ENCODE results near the gene FHIT. TPM values are rescaled to one million over a fixed set of nuclear protein-coding genes. Genes with fewer than 3 reads are reported as not detected.

FHIT gene
- total RNA-seq, 1 experiment from 2014 or later: 3.9 TPM

DNA sequence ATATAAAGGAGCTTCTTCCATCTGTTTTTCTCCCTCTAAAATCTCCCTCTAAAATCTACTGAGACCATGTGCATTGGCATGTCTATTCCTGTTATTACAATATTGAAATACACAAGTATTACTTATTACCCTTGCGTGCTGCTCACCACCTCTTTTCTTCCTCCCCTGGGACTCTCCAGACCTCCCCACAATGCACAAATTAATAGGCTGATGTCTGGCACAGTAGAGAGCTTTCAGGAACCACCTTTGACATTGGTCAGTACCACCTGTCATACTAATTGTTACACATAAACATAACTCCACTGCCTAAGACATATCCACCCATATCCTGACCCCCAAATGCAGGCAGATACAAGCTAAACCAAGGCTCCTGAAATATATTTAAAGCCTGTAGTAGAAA lies 722.6 kb downstream of the FHIT start:
- in situ Hi-C loops (cut with HindIII; ENCODE audit: low pct_unique_long_range_greater_than_20kb, low sequenced_read_pairs): no loop called here
- no peak for DNase-seq (ENCODE audit: low read depth, low spot score)

DNA sequence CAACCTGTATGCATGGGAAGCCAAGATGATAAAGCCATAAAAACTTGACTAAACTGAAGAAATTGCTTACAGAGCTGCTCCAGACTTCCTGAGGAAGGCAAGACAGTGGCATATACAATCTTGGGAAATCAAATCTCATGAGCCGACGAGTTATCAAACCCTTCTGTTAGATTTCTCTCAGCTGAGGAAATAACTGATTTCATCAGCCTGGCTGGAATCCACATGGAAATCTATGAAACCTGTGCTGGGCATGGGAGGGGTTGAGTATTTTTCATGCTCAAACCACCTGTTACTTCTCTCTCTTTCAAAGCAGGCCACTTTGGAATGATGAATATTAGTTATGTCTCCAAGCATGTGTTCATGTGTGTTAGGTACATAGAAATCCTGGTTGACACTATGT lies 727.7 kb downstream of the FHIT start:
- DNase-seq (ENCODE audit: low read depth, low spot score): no peak
- in situ Hi-C loops (cut with HindIII; ENCODE audit: low pct_unique_long_range_greater_than_20kb, low sequenced_read_pairs): no loop called here

DNA sequence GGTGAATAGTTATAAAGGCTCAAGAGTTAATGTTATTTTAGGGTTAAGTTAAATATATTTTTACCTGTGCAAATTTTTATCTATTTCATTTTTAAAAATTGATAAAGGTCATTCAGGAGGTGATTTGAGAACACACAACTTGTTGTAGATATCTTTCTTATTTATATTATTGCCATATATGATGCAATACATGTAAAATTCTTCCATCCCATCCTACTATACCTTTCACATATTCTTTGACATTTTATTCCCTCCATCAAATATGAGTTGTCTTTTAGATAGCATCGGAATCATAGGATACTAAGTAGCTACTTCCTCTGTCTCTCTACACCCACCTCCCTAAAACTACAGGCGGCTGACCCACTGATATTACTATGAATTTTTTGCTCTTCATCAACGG lies 734.1 kb downstream of the FHIT start:
- in situ Hi-C loops (cut with HindIII; ENCODE audit: low pct_unique_long_range_greater_than_20kb, low sequenced_read_pairs): no loop called here

DNA sequence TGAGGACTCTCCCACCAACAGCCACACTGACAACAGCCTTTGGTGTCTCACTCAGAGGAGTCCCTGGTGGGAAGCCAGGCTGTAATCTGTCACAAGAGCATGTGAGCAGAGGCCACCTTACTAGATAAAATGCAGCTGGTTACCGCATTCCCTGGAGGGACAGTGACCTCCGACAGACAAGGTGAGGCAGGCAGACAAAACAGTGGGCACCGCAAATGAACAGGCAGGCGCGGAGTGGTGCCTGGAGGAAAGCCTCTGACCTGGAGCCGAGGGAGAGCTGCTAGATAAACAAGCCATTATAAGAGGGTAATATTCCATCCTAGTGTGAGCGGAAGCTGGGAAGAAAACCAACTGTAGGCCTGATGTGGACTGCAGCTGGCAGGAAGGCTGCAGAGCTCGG lies 736.4 kb downstream of the FHIT start:
- DNase-seq (ENCODE audit: low read depth, low spot score): no peak
- in situ Hi-C loops (cut with HindIII; ENCODE audit: low pct_unique_long_range_greater_than_20kb, low sequenced_read_pairs): no loop called here

More for the DNA sequence above, 734.1 kb downstream of the FHIT start:
- DNase-seq (ENCODE audit: low read depth, low spot score): no peak

DNA sequence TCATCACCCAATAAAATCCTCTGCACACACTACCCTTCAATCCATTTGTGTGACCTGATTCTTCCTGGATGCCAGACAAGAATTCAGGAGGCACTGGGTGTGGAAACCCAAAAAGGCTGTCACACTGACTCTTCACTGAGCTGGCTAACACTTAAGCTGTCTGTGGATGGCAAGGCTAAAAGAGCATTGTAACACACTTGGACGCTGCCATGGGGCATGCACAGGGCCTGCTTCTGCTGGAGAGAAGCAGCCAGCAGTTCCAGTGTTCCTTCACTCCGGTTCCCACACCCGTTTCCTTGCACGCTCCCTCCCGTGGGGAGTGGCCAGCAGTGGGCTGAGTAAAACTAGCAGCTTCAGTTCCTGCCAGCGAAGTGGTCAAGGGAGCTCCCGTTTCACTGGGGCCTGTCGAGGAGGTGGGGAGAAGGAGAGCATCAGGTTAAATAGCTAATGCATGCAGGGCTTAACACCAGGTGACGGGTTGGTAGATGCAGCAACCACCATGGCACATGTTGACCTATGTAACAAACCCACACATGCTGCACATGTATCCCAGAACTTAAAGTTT lies 737.1 kb downstream of the FHIT start:
- in situ Hi-C loops (cut with HindIII; ENCODE audit: low pct_unique_long_range_greater_than_20kb, low sequenced_read_pairs): no loop called here
- no peak for DNase-seq (ENCODE audit: low read depth, low spot score)

DNA sequence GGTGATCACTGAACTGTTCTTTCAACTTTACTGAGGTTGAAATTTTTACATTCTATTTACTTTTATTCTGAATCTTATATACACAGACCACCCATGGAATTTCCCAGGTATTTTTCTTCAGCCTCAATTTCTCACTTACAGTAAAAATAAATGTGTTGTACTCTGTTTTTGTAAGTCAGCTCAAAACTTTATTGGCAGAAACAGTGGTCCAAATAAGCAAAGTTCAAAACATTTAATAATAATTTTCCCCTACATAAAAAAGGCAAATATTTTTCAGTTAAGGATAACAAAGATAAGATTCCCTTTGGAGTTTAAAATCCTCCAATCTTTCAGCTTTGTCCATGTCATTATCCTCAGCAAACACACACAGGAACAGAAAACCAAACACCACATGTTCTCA lies 738.0 kb downstream of the FHIT start:
- in situ Hi-C loops (cut with HindIII; ENCODE audit: low pct_unique_long_range_greater_than_20kb, low sequenced_read_pairs): no loop called here
- no peak for DNase-seq (ENCODE audit: low read depth, low spot score)

DNA sequence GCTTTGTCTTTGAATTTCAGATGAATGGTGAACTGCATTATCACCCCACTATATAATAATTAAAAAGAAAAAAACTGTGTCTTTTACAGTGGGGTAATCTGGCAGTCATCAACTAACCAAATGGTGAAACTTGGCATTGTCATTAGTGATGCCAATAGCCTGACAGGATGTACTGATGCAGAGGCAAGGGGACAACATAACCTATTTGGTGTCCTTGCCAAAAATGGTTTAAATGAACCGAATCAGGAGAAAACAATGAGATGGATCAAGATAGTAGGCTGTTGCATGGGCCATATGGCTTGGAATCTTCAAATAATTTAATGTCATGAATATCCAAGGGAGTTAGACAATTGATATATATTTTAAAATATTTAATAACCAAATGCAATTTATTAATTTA lies 738.7 kb downstream of the FHIT start:
- DNase-seq (ENCODE audit: low read depth, low spot score): no peak

DNA sequence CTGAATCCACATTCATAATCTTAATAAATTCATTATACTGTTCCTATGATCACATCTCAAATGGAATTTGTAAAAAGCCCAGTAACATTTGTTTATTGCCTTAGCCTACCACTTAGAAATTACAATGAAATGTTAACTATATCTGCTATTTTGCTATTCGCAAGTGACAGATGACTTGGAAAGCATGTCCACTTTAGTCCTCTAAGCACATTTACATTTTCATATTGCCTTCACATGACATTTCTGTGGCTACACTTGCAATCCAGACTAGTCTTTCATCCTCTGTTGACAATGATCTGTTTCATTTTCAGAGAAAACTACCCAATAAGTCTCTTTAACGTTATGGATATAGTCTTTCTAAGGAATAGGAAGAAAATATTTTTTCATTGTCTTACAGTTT lies 741.8 kb downstream of the FHIT start:
- DNase-seq (ENCODE audit: low read depth, low spot score): no peak
- in situ Hi-C loops (cut with HindIII; ENCODE audit: low pct_unique_long_range_greater_than_20kb, low sequenced_read_pairs): no loop called here

More for the DNA sequence above, 738.7 kb downstream of the FHIT start:
- in situ Hi-C loops (cut with HindIII; ENCODE audit: low pct_unique_long_range_greater_than_20kb, low sequenced_read_pairs): no loop called here

DNA sequence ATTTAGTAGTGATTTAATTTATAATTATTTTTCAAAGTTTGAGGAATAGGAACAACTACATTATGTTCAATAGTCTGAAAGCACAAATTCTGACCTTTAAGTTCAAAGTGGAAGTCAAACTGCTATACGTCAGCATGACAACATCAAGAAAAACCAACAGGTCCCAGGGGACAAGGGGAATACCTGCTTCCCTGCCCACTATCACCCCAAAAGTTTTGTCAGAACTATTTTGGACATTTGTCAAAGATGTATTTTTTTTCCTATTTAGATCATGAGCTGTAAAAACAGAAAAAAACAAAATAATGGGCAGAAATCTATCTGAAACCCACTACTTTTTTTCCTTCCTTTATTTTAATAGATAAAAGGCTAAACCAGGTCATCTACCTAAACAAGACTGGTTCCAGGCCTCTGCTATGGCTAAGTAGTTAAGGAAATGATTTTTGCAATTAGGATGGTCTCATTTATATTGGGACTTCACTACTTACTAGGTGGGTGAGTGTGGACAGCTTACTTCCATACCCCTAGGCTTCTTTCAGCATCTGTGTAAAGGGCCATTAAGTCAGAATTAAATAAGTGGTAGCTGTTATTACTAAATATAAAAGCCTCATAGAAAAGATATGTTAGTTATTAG lies 746.3 kb downstream of the FHIT start:
- no peak for DNase-seq (ENCODE audit: low read depth, low spot score)
- in situ Hi-C loops (cut with HindIII; ENCODE audit: low pct_unique_long_range_greater_than_20kb, low sequenced_read_pairs): no loop called here

DNA sequence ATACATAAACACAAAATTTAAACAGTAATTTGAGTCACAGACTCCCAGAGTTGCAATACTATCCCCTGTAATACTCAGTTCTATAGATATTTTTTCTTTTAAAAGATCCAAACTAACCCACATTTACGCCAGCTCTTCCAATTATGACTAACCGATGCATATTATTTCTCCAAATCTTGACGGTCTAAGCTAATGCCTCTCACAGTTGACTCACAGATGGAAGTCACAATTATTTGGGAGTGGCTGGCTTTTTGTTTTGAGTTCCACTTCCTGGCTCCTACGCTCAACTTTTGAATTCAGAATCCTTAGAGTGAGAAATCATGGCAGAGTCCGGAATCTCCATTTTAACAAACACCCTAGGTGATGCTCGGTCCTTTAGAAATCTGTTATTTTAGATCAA lies 749.9 kb downstream of the FHIT start:
- no peak for DNase-seq (ENCODE audit: low read depth, low spot score)
- in situ Hi-C loops (cut with HindIII; ENCODE audit: low pct_unique_long_range_greater_than_20kb, low sequenced_read_pairs): no loop called here

DNA sequence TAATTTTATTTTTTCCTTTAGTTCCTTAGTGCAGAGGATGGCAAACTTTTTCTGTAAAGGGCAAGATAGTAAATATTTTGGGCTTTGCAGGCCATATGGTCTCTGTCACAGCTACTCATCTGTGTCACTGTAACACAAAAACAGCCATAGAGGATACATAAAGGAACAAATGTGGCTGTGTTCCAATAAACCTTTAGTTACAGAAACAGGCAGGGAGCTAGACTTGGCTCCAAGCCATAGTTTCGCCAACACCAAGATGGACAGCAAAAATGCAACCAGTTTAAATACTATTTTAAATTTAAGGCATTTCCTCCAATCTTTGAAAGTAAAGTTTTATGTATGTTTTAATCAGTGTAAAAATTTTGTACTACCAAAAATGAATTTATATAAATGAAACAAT lies 753.4 kb downstream of the FHIT start:
- in situ Hi-C loops (cut with HindIII; ENCODE audit: low pct_unique_long_range_greater_than_20kb, low sequenced_read_pairs): no loop called here

DNA sequence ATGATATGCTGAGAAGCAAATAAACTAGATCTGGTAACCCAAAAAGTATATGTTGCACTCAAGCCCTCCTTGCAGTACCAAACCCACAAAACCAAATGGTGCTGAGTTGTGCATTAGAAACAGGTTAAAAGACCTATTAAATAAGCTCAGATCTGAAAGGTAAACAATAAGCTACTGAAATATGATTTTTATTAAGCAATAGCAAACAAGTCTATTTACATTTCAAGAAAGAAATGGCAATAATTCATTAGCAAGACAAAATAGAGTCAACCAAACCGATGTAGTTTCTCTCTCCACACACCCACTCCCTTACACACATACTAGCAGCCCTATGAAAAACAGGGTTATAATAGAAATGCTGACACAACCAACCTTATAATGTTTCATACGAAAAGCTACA lies 760.3 kb downstream of the FHIT start:
- in situ Hi-C loops (cut with HindIII; ENCODE audit: low pct_unique_long_range_greater_than_20kb, low sequenced_read_pairs): no loop called here
- DNase-seq (ENCODE audit: low read depth, low spot score): no peak

More for the DNA sequence above, 753.4 kb downstream of the FHIT start:
- DNase-seq (ENCODE audit: low read depth, low spot score): no peak

DNA sequence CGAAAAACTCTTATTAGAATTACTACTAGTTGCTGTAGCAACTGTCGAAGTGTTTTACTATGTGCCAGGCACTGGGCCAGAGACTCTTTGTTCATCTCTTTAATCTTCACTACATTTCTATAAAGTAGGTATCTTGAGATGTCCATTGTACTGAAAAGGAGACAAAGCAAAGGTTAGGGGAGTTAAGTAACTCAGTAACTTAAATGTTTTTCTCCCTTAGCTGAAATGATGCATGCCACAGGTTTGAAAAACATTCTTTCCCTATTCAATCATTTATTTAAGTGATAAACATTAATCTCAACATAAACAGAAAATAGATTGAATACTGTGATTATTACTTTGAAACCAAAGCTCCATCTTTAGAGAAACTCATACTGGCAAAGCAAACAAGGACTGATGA lies 776.2 kb downstream of the FHIT start:
- in situ Hi-C loops (cut with HindIII; ENCODE audit: low pct_unique_long_range_greater_than_20kb, low sequenced_read_pairs): no loop called here
- no peak for DNase-seq (ENCODE audit: low read depth, low spot score)

DNA sequence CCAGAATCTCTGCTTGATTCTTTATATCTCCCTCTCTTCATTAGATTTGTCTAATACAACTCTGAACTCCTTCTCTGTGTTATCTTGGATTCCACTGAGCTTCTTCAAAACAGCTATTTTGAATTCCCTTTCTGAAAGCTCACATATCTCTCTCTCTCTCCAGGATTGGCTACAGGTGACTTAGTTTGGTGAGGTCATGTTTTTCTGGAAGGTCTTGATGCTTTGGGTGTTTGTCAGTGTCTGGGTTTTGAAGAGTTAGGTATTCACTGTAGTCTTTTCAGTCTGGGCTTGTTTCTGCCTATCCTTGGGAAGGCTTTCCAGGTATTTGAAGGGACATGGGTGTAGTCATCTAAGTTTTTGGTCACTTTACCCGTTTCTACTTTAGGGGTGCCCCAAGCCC lies 781.8 kb downstream of the FHIT start:
- no peak for DNase-seq (ENCODE audit: low read depth, low spot score)
- in situ Hi-C loops (cut with HindIII; ENCODE audit: low pct_unique_long_range_greater_than_20kb, low sequenced_read_pairs): no loop called here

DNA sequence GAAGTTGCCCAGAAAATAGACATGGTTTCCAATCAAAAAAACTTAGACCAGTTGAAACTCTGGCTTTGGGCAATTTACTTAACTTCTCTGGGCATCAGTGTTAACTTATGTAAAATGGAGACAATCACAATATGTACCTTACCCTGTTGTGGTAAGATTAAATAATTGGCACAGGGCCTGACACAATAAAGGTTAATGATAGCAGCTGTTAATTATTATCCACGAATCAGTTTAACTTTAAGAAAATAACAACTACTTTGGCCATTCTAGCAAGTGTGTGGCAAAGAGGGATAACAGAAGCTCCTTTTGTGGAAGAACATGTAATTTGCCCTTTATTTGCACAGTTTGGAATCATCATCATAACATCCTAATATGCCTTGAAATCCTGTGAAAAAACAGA lies 787.6 kb downstream of the FHIT start:
- in situ Hi-C loops (cut with HindIII; ENCODE audit: low pct_unique_long_range_greater_than_20kb, low sequenced_read_pairs): no loop called here
- no peak for DNase-seq (ENCODE audit: low read depth, low spot score)

DNA sequence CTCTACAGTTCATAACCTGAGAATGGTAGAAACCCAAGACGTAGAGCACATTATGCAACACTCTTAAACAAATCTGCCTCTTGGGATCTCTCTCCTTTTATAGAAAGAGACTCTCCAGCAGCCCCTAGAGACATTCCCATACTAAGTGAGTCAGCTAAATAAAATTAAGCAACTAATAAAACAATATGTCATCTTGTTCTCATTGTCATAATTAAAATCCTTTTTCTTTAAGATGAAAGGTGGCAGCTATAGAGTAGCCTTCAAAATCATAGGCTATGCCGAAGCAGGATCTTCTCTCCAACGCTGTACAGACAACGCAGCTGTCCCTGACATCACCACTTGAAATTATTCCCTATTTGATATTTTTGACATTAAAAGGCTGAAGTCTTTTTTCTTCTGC lies 790.0 kb downstream of the FHIT start:
- in situ Hi-C loops (cut with HindIII; ENCODE audit: low pct_unique_long_range_greater_than_20kb, low sequenced_read_pairs): no loop called here
- DNase-seq (ENCODE audit: low read depth, low spot score): no peak

DNA sequence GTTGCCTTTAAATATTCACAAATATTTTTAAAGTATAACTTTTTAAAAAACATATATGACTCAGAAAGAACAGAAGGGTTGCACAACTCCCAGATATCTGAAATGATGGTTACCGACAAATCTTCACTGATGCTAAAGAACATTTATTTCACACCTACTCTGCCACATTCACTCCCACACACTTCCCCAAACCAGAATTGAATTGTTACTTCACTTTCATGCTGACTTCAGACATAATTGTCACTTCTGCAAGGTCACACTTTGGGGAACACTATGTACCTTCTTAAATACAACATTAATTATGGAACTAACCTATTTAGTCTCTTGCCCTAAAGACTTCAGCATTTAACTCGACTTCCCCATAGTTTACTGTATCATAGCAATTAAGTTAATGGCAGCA lies 795.1 kb downstream of the FHIT start:
- DNase-seq (ENCODE audit: low read depth, low spot score): no peak
- in situ Hi-C loops (cut with HindIII; ENCODE audit: low pct_unique_long_range_greater_than_20kb, low sequenced_read_pairs): no loop called here

DNA sequence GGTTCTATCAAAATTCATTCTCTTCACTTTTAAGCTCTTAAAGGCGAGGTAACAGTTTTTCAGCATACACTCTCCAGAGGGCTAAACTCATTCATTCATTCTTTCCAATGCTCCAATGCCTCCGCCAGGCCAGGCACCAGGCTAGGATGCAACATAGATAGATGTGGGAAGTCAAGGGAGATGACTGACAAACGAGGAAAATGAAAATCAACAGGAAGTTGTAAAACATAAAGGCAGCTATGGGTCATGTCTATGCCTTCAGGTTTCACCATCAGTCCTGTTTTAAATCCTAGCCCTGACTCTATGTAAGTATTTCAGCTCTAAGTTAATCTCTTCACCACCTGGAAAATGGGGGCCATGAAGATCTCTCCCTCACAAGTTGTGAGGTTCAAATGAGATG lies 797.9 kb downstream of the FHIT start:
- in situ Hi-C loops (cut with HindIII; ENCODE audit: low pct_unique_long_range_greater_than_20kb, low sequenced_read_pairs): no loop called here
- DNase-seq (ENCODE audit: low read depth, low spot score): no peak

DNA sequence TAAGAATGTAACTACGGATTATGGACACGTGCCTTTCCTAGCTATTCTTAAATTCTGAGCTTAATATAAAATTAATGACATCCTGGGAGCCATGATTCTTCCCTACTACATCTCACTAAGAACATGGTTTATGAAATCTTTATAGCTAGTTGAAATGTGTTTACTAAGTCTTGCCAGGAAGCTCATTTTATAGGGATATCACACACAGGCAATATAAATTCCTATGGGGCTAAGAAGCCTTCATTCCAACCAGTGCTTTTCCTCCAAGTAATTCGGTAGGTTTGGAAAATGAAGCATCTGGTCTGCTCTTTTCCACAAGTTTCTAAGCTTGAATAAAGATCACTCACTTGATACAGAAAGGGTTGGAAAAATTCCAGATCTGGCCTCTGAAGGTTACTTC lies 802.6 kb downstream of the FHIT start:
- no peak for DNase-seq (ENCODE audit: low read depth, low spot score)
- in situ Hi-C loops (cut with HindIII; ENCODE audit: low pct_unique_long_range_greater_than_20kb, low sequenced_read_pairs): no loop called here

DNA sequence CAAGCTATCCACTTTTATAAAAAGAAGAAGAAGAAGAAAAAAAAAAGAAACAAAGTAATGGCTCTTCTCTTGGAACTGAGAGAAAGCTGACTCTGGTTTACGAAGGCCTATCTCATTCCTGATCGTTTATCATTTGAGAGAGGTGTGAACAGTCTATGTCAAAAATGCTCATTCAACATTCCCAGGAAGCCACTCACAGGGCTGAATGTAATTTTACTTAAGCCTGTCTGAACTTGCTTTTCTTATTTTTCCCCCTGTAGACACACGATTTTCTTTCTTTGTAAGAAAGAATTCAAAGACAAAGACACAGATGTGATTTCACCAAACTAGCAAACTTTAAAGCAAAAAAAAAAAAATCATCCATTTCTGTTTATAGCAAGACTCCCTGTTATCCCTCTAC lies 805.8 kb downstream of the FHIT start:
- DNase-seq (ENCODE audit: low read depth, low spot score): no peak
- in situ Hi-C loops (cut with HindIII; ENCODE audit: low pct_unique_long_range_greater_than_20kb, low sequenced_read_pairs): no loop called here
